HCT116 (cell line): ENCODE measurements around the gene ADAM23. TPM values are rescaled to one million over a fixed set of nuclear protein-coding genes. Genes with fewer than 3 reads are reported as not detected.

Experiments used
- ATAC-seq: fragments of 200-7000 bp; cut with Tn5 transposase; 2 replicates; pipeline ENCODE4 v1.9.1; 2020; ENCODE audit warnings: mild to moderate bottlenecking, moderate library complexity
- BruUV-seq: library from RNA; stranded (reverse); fragments of 400-500 nt; replicated peaks from 2 replicates; lab custom pipeline; 2021; lab: Mats Ljungman, UMichigan
- CTCF ChIA-PET: fragments of 300-600 bp; sonication (Branson Sonifier 250); formaldehyde crosslinking; loops from one replicate; lab custom pipeline; 2021; ENCODE audit warnings: antibody characterized with exemption; lab: Charles Lee
- POLR2A ChIA-PET: fragments of 300-600, 350-600 bp; sonication (Branson Sonifier 250); formaldehyde crosslinking; loops from one replicate; lab custom pipeline; 2021; ENCODE audit warnings: antibody characterized with exemption; lab: Charles Lee
- RAD21 ChIA-PET, 2 experiments: fragments of 300-600 bp; sonication (Branson Sonifier 250); formaldehyde crosslinking; loops; one replicate each; lab custom pipeline; 2023; ENCODE audit warnings: low total read pairs in 2 of 2; ENCODE audit not compliant: uncharacterized antibody in 2 of 2, unreplicated experiment in 2 of 2, low non-redundant PET in 1 of 2; lab: Charles Lee
- DNase-seq: peaks from one replicate; pipeline ENCODE4 v3.0.0-alpha.2; 2010; ENCODE audit warnings: low read depth, low spot score
- H2AFZ ChIP-seq: fragments of 200-600 bp; shearing (Covaris generic), sonication (generic); 2 replicates; pipeline ENCODE4 v1.6.1; 2017; ENCODE audit warnings: low read depth, mixed run types, mixed read lengths, antibody characterized with exemption, low read length; ENCODE audit not compliant: poor library complexity, severe bottlenecking
- H3K27ac ChIP-seq: 2 replicates; pipeline ENCODE4 v1.5.1; 2012; ENCODE audit warnings: low read depth, low read length
- H3K27me3 ChIP-seq: fragments of 200-600 bp; sonication (generic); 2 replicates; pipeline ENCODE4 v1.6.1; 2016; ENCODE audit warnings: mixed run types, low read length, mixed read lengths; ENCODE audit not compliant: insufficient read depth
- H3K36me3 ChIP-seq, 2 experiments: fragments of 200-500 bp in 1 of 2; fragments of 200-600 bp in 1 of 2; sonication (Bioruptor generic) in 1 of 2; sonication (generic) in 1 of 2; 2 replicates each; pipeline versions ENCODE4 v1.5.1 to v1.6.1; 2014 to 2016; ENCODE audit warnings: low read length in 2 of 2, inconsistent platforms in 1 of 2, mixed read lengths in 1 of 2, mixed run types in 1 of 2; ENCODE audit not compliant: insufficient read depth in 2 of 2, control insufficient read depth in 1 of 2
- H3K4me1 ChIP-seq, 2 experiments: fragments of 200-600 bp in 1 of 2; sonication (generic) in 1 of 2; 2 replicates each; pipeline versions ENCODE4 v1.5.1 to v1.6.1; 2012 to 2017; ENCODE audit warnings: low read length in 2 of 2, inconsistent platforms in 1 of 2, mild to moderate bottlenecking in 1 of 2, mixed read lengths in 1 of 2, mixed run types in 1 of 2, moderate library complexity in 1 of 2; ENCODE audit not compliant: insufficient read depth in 2 of 2, control insufficient read depth in 1 of 2
- H3K4me2 ChIP-seq: fragments of 200-600 bp; sonication (generic); 2 replicates; pipeline ENCODE4 v1.6.1; 2017; ENCODE audit warnings: mixed run types, low read length, mixed read lengths
- H3K4me3 ChIP-seq, 2 experiments: fragments of 200-600 bp in 1 of 2; sonication (generic) in 1 of 2; replicated peaks in 1 of 2; 2 replicates each; pipeline ENCODE4 v1.5.1; 2011 to 2016; ENCODE audit warnings: low read length in 2 of 2, control low read depth in 1 of 2, low read depth in 1 of 2, mild to moderate bottlenecking in 1 of 2, mixed read lengths in 1 of 2, mixed run types in 1 of 2
- H3K79me2 ChIP-seq: fragments of 200-600 bp; sonication (generic); 2 replicates; pipeline ENCODE4 v1.6.1; 2017; ENCODE audit warnings: mild to moderate bottlenecking, mixed run types, low read length, moderate library complexity, mixed read lengths; ENCODE audit not compliant: insufficient read depth
- H3K9ac ChIP-seq: fragments of 200-600 bp; sonication (generic); 2 replicates; pipeline ENCODE4 v1.6.1; 2016; ENCODE audit warnings: low read length, mixed read lengths
- H3K9me2 ChIP-seq: fragments of 200-600 bp; sonication (generic), shearing (Covaris generic); 2 replicates; pipeline ENCODE4 v1.6.1; 2017; ENCODE audit warnings: mixed run types, mild to moderate bottlenecking, moderate library complexity; ENCODE audit not compliant: insufficient read depth
- H3K9me3 ChIP-seq, 2 experiments: fragments of 200-500 bp in 1 of 2; fragments of 200-600 bp in 1 of 2; sonication (Bioruptor generic) in 1 of 2; sonication (generic) in 1 of 2; 2 replicates each; pipeline ENCODE4 v1.6.1; 2014 to 2017; ENCODE audit warnings: low read length in 2 of 2, mixed read lengths in 2 of 2, inconsistent platforms in 1 of 2, low read depth in 1 of 2, mild to moderate bottlenecking in 1 of 2, mixed run types in 1 of 2, moderate library complexity in 1 of 2; ENCODE audit not compliant: control insufficient read depth in 1 of 2, insufficient read depth in 1 of 2
- H4K20me1 ChIP-seq: fragments of 200-600 bp; sonication (generic), shearing (Covaris generic); 2 replicates; pipeline ENCODE4 v1.6.1; 2017; ENCODE audit warnings: mixed run types, mild to moderate bottlenecking, moderate library complexity; ENCODE audit not compliant: insufficient read depth
- CBX3 ChIP-seq: IDR thresholded peaks from 2 replicates; pipeline ENCODE4 v1.6.1; 2012; ENCODE audit warnings: low read depth
- CEBPB ChIP-seq: IDR thresholded peaks from 2 replicates; pipeline ENCODE4 v1.6.1; 2012; ENCODE audit warnings: low read depth
- EGR1 ChIP-seq: IDR thresholded peaks from 2 replicates; pipeline ENCODE4 v1.6.1; 2012; ENCODE audit warnings: low read depth
- ELF1 ChIP-seq: IDR thresholded peaks from 2 replicates; pipeline ENCODE4 v1.6.1; 2012; ENCODE audit warnings: low read depth, borderline replicate concordance
- EZH2 ChIP-seq: fragments of 200-600 bp; sonication (generic); IDR thresholded peaks from 2 replicates; pipeline ENCODE4 v1.6.1; 2017; ENCODE audit warnings: antibody characterized with exemption, mixed run types
- EZH2phosphoT487 ChIP-seq: fragments of 200-600 bp; IDR thresholded peaks from 2 replicates; pipeline ENCODE4 v1.6.1; 2018; ENCODE audit warnings: antibody characterized with exemption, borderline replicate concordance
- FOSL1 ChIP-seq: IDR thresholded peaks from 2 replicates; pipeline ENCODE4 v1.6.1; 2012; ENCODE audit warnings: low read depth
- POLR2A ChIP-seq: IDR thresholded peaks from 2 replicates; pipeline ENCODE4 v1.7.0; 2011; ENCODE audit warnings: borderline replicate concordance; ENCODE audit not compliant: insufficient read depth, insufficient read length; ENCODE audit errors: extremely low read depth
- POLR2AphosphoS5 ChIP-seq: IDR thresholded peaks from 2 replicates; pipeline ENCODE4 v1.6.1; 2011; ENCODE audit warnings: mild to moderate bottlenecking, low read depth, low read length, moderate library complexity
- RAD21 ChIP-seq: IDR thresholded peaks from 2 replicates; pipeline ENCODE4 v1.6.1; 2012; ENCODE audit warnings: low read depth, mild to moderate bottlenecking
- SIN3A ChIP-seq: IDR thresholded peaks from 2 replicates; pipeline ENCODE4 v1.6.1; 2012; ENCODE audit warnings: low read depth
- SRF ChIP-seq: IDR thresholded peaks from 2 replicates; pipeline ENCODE4 v1.6.1; 2012; ENCODE audit warnings: low read depth
- TCF7L2 ChIP-seq: IDR thresholded peaks from 2 replicates; pipeline ENCODE4 v1.7.0; 2011; ENCODE audit warnings: borderline replicate concordance, inconsistent platforms; ENCODE audit not compliant: insufficient read depth, insufficient read length; ENCODE audit errors: extremely low read depth
- YY1 ChIP-seq: IDR thresholded peaks from 2 replicates; pipeline ENCODE4 v1.6.1; 2011; ENCODE audit warnings: low read length, low read depth, moderate library complexity, mild to moderate bottlenecking; ENCODE audit not compliant: insufficient replicate concordance; ENCODE audit errors: extremely low read depth
- ZFX ChIP-seq: fragments of 450-650 bp; IDR thresholded peaks from 2 replicates; pipeline ENCODE4 v1.6.1; 2017
- intact Hi-C: fragments of 100-400 bp; cut with micrococcal nuclease; formaldehyde crosslinking; loops from 2 replicates; pipeline ENCODE4 v1.10.0; 2022
- total RNA-seq: library from RNA; stranded (reverse); gene quantifications from one replicate; pipeline ENCODE4 v1.2.1, GENCODE V29; 2021; ENCODE audit not compliant: unreplicated experiment
- TF ChIP-seq, protein P1 (sequence below), 3 experiments: fragments of 200-600 bp in 1 of 3; sonication (generic) in 1 of 3; IDR thresholded peaks in 2 of 3; conservative IDR thresholded peaks in 1 of 3; 2 replicates each; pipeline ENCODE4 v1.5.1; 2012 to 2017; ENCODE audit warnings: low read depth in 2 of 3, low read length in 2 of 3, antibody characterized with exemption in 1 of 3, borderline replicate concordance in 1 of 3, control low read depth in 1 of 3, mild to moderate bottlenecking in 1 of 3, mixed read lengths in 1 of 3, mixed run types in 1 of 3, moderate library complexity in 1 of 3; ENCODE audit not compliant: insufficient read depth in 1 of 3
- TF ChIP-seq, protein P2 (sequence below): IDR thresholded peaks from 2 replicates; pipeline ENCODE4 v1.6.1; 2012
- TF ChIP-seq, protein P3 (sequence below): IDR thresholded peaks from 2 replicates; pipeline ENCODE4 v1.6.1; 2012; ENCODE audit warnings: low read depth
- TF ChIP-seq, protein P4 (sequence below): IDR thresholded peaks from 2 replicates; pipeline ENCODE4 v1.6.1; 2012
- TF ChIP-seq, protein P5 (sequence below): IDR thresholded peaks from 2 replicates; pipeline ENCODE4 v1.6.1; 2011; ENCODE audit warnings: mild to moderate bottlenecking, low read length, moderate library complexity; ENCODE audit not compliant: insufficient replicate concordance; ENCODE audit errors: extremely low read depth

Gene ADAM23
- total RNA-seq, 1 experiment from 2014 or later, result 0.10 TPM

DNA sequence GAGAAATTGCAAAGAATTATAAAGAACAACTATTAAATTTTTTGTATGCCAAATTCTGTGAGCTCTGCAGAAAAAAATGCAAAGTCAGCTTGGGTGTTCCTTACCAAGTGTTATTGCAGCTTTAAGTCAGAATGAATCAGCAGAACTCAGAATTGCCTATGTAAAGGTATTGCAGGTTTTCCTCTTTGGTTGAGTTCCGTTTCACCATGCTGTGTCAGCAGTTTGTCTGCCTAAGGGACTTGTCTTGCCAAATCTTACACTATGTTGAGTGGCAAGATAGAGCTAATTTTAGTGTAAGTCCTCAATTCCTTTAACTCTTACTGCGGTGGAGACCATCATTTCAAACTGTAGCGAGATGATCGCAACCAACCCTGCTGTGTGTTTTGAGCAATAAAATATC is 38.8 kb downstream of the ADAM23 start:
- Histone ChIP-seq H3K9me2 (no peaks in the 10 kb centered on the region), H3K36me3 (no peaks in the 10 kb centered on the region), H3K4me3 (no peak overlapping the region), H3K9ac (no peak overlapping the region), H3K27ac (no peak overlapping the region), H2AFZ (no peak overlapping the region), H3K4me2 (no peak overlapping the region), H3K4me1 (no peaks in the 10 kb centered on the region), H3K27me3 (no peaks in the 10 kb centered on the region), H4K20me1 (no peaks in the 10 kb centered on the region), H3K79me2 (no peaks in the 10 kb centered on the region), H3K9me3 (no peaks in the 10 kb centered on the region)
- BruUV-seq, result no TSS peak
- no peak for TF ChIP-seq FOSL1
- no peak for TF ChIP-seq ELF1
- no peak for TF ChIP-seq TCF7L2
- no peak for TF ChIP-seq EGR1
- TF ChIP-seq EZH2, result no peak
- TF ChIP-seq, protein P1, sequence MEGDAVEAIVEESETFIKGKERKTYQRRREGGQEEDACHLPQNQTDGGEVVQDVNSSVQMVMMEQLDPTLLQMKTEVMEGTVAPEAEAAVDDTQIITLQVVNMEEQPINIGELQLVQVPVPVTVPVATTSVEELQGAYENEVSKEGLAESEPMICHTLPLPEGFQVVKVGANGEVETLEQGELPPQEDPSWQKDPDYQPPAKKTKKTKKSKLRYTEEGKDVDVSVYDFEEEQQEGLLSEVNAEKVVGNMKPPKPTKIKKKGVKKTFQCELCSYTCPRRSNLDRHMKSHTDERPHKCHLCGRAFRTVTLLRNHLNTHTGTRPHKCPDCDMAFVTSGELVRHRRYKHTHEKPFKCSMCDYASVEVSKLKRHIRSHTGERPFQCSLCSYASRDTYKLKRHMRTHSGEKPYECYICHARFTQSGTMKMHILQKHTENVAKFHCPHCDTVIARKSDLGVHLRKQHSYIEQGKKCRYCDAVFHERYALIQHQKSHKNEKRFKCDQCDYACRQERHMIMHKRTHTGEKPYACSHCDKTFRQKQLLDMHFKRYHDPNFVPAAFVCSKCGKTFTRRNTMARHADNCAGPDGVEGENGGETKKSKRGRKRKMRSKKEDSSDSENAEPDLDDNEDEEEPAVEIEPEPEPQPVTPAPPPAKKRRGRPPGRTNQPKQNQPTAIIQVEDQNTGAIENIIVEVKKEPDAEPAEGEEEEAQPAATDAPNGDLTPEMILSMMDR (IDR thresholded peaks at IDR 0.05 in 2 of 3, conservative IDR thresholded peaks at IDR 0.05 in 1 of 3; ENCODE audit: borderline replicate concordance in 1 of 3, insufficient read depth in 1 of 3, low read depth in 2 of 3, low read length in 2 of 3), result no peak
- TF ChIP-seq, protein P2, sequence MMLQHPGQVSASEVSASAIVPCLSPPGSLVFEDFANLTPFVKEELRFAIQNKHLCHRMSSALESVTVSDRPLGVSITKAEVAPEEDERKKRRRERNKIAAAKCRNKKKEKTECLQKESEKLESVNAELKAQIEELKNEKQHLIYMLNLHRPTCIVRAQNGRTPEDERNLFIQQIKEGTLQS, result no peak
- no peak for TF ChIP-seq SIN3A
- TF ChIP-seq POLR2AphosphoS5, result no peak
- TF ChIP-seq SRF, result no peak
- no peak for TF ChIP-seq RAD21
- no peak for TF ChIP-seq ZFX
- no peak for TF ChIP-seq EZH2phosphoT487
- TF ChIP-seq, protein P3, sequence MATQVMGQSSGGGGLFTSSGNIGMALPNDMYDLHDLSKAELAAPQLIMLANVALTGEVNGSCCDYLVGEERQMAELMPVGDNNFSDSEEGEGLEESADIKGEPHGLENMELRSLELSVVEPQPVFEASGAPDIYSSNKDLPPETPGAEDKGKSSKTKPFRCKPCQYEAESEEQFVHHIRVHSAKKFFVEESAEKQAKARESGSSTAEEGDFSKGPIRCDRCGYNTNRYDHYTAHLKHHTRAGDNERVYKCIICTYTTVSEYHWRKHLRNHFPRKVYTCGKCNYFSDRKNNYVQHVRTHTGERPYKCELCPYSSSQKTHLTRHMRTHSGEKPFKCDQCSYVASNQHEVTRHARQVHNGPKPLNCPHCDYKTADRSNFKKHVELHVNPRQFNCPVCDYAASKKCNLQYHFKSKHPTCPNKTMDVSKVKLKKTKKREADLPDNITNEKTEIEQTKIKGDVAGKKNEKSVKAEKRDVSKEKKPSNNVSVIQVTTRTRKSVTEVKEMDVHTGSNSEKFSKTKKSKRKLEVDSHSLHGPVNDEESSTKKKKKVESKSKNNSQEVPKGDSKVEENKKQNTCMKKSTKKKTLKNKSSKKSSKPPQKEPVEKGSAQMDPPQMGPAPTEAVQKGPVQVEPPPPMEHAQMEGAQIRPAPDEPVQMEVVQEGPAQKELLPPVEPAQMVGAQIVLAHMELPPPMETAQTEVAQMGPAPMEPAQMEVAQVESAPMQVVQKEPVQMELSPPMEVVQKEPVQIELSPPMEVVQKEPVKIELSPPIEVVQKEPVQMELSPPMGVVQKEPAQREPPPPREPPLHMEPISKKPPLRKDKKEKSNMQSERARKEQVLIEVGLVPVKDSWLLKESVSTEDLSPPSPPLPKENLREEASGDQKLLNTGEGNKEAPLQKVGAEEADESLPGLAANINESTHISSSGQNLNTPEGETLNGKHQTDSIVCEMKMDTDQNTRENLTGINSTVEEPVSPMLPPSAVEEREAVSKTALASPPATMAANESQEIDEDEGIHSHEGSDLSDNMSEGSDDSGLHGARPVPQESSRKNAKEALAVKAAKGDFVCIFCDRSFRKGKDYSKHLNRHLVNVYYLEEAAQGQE, result no peak
- no peak for TF ChIP-seq CEBPB
- TF ChIP-seq CBX3, result no peak
- TF ChIP-seq, protein P4, sequence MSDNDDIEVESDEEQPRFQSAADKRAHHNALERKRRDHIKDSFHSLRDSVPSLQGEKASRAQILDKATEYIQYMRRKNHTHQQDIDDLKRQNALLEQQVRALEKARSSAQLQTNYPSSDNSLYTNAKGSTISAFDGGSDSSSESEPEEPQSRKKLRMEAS, result no peak
- TF ChIP-seq POLR2A, result no peak
- TF ChIP-seq, protein P5, sequence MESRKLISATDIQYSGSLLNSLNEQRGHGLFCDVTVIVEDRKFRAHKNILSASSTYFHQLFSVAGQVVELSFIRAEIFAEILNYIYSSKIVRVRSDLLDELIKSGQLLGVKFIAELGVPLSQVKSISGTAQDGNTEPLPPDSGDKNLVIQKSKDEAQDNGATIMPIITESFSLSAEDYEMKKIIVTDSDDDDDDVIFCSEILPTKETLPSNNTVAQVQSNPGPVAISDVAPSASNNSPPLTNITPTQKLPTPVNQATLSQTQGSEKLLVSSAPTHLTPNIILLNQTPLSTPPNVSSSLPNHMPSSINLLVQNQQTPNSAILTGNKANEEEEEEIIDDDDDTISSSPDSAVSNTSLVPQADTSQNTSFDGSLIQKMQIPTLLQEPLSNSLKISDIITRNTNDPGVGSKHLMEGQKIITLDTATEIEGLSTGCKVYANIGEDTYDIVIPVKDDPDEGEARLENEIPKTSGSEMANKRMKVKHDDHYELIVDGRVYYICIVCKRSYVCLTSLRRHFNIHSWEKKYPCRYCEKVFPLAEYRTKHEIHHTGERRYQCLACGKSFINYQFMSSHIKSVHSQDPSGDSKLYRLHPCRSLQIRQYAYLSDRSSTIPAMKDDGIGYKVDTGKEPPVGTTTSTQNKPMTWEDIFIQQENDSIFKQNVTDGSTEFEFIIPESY, result no peak
- TF ChIP-seq YY1, result no peak
- CTCF ChIA-PET, result no interaction called here
- RAD21 ChIA-PET, result no interaction called here
- intact Hi-C loops, result no loop called here
- POLR2A ChIA-PET, result no interaction called here
- no peak for DNase-seq
- ATAC-seq, result no peak
